DND-41 (cell line): ENCODE data around the gene BPIFB3.
"Not testable (repeated sequence)": the region's sequence is repeated elsewhere in the genome, so short reads cannot be mapped to it uniquely, and the experiment has no call there.

ENCODE experiments used
- CTCF ChIP-seq: IDR thresholded peaks from 2 replicates; pipeline ENCODE4 v1.5.1; 2012; ENCODE audit warnings: borderline replicate concordance, low read length, moderate library complexity, mild to moderate bottlenecking; ENCODE audit not compliant: poor library complexity, severe bottlenecking; ENCODE audit errors: extremely low read depth
- EZH2 ChIP-seq: IDR thresholded peaks from 3 replicates; pipeline ENCODE4 v1.6.1; 2012; ENCODE audit warnings: borderline replicate concordance, low read depth, mild to moderate bottlenecking, moderate library complexity, low read length, inconsistent platforms; ENCODE audit not compliant: severe bottlenecking

- not testable (repeated sequence) for TF ChIP-seq CTCF, EZH2
Observed at GRCh38 chr20:33045129-33045721, 8.5 kb upstream of the BPIFB3 start.
